HTERT RPE-1 (cell line): Measurements from ENCODE around the gene TSPAN14.

Experiments
- in situ Hi-C: fragments of 300-500 bp; cut with MboI; formaldehyde crosslinking; loops from 4 replicates; pipeline ENCODE4 v1.14.3; 2020; ENCODE audit warnings: low sequenced_read_pairs

TSPAN14 gene

DNA sequence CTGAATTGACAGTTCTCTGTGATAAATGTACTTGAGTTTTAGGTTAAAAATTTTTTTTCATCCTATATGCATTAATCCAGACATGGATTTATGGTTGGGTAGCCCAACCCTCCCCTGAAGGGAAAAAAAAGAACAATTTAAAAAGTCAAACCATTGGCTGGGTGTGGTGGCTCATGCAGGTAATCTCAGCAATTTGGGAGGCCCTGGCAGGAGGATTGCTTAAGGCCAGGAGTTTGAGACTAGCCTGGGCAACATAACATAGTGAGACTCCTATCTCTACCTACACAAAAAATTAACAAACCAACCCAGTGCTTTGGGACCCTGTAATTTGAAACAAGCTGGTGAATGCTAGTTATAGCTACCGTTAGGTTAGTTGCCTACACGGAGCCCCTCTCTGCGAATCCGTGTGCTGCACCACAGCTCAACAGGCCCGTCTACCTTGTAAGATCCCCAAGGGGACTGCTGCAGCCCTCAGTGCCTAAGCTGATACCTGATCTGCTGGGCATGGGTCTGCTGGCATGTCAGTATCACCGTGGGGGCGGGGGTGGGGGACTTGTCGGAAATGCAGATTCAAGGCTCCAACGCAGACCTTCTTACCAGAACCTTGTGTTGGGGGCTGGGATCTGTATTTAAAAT lies 32.8 kb downstream of the TSPAN14 start:
- in situ Hi-C loops: no loop called here

GRCh38 chr10:80487421-80487785 lies 33.3 kb downstream of the TSPAN14 start:
- in situ Hi-C loops: no loop called here

DNA sequence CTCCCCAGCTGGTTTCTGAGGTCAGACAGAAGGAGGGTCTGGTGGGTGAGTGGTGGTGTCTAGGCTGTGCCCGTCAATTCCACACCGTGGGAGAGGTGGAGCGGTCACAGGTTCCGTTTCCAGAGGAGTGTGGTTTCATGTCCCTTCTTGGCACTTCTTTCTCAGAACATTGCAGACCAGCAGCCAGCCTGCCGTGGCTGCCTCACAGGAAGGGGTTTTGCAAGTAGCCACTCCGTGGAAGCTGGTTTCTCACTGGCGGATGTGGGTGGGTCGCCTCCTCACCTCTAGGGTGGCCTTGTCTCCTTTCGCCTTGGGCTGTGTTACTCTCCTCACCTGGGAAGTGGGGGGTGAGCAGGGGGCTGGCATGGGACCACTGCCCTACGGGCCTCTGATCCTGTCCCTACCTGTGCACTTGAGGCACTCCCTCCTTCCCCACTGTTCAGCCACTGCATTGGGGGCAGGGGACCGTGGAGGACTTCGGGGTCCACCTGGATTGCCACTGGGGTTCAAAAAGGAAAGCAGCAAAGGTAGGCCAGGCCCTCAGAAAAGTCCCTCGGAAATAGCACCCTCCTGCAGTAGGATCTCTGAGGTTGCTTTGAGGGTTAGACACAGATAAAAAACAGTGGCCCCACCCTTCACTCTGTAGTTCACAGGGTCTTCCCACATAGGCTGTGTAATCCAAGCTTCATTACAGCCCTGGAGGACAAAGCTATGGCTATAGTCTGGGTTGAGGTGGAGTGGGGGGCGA lies 33.9 kb downstream of the TSPAN14 start:
- in situ Hi-C loops: no loop called here

DNA sequence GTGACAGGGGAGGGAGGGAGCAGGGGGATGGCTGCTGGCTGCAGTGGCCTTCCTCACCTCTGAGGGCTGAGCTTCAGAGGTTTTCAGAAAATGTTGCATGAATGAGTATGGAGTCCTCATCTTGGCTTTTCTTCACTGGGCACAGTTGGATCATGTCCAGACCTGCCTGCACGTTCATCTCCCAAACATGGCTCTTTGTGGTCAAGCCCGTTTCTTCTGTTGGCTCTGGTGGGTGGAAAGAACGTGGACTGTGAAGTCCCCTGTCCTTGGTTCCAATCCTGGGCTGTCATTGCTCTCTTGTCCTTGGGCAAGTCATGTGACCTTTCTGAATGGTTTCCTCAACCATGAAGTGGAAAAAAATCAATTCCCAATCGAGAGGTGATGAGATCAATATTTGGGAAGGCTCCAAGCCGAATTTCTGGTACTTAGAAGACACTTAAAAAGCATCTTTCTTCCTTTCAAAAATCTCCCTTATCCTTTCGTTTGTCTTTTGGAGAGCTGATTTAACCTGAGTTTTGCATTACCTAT lies 34.5 kb downstream of the TSPAN14 start:
- in situ Hi-C loops: no loop called here

DNA sequence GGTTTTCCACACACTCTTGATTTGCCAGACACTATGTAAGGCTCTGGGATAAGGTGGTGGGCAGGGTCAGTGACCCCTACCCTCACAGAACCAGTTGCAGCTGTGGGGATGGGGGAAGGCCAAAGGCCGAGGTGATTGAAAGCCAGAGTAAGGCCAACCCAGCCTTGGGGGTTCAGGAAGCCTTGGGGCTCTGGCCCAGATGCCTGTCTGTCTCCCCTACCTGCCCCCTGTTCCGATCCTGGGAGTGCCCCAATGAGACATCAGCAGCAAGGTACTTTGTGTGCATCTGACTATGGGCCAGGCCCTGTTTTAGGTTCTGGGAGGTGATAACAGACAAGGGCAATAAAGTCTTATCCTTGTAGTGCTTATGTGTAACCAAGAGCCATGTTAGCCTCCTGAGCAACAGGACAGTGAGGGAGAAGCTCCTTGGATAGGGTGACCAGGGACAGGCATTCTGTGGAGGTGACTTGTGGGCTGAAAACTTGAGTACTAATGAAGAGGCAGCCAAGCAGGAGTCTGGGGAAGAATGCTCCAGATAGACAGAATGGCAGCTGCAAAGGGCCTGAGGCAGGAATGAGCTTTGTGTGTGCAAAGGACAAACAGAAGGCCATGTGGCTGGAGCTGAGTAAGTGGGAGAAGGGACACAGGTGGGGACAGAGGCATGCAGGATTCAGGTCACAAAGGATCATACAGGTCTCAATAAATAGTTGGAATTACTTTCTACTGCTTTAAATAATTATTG lies 35.4 kb downstream of the TSPAN14 start:
- in situ Hi-C loops: no loop called here

- in situ Hi-C loops: no loop called here
Observed at GRCh38 chr10:80491251-80492102, 37.4 kb downstream of the TSPAN14 start.

DNA sequence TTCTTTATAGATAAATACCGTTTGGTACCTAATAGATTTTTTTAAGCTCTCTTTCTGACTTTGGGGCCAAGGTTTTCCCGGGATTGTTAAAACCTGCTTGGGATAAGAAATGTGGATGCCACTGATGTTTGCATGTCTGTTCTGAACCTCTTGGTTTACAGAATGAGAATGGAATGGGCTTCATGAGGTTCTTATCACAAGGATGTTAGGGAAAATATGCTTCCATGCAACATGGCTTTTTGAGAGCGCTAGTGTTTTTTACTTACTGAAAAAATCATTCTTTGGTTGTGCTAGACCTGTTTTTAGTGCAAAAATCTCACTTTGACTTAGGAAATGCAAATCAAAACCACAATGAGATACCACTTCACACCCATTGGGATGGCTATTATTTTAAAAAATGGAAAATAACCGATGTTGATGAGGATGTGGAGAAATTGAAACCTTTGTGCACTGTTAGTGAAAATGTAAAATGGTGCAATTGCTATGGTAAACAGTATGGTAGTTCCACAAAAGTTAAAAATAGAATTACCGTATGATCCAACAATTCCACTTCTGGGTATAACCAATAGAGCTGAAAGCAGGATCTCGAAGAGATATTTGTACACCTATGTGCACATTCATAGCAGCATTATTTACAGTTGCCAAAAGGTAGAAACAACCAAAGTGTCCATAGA lies 38.9 kb downstream of the TSPAN14 start:
- in situ Hi-C loops: no loop called here

GRCh38 chr10:80493522-80494051 lies 39.5 kb downstream of the TSPAN14 start:
- in situ Hi-C loops: no loop called here

- in situ Hi-C loops: no loop called here
Observed at GRCh38 chr10:80496555-80497172, 42.6 kb downstream of the TSPAN14 start.

DNA sequence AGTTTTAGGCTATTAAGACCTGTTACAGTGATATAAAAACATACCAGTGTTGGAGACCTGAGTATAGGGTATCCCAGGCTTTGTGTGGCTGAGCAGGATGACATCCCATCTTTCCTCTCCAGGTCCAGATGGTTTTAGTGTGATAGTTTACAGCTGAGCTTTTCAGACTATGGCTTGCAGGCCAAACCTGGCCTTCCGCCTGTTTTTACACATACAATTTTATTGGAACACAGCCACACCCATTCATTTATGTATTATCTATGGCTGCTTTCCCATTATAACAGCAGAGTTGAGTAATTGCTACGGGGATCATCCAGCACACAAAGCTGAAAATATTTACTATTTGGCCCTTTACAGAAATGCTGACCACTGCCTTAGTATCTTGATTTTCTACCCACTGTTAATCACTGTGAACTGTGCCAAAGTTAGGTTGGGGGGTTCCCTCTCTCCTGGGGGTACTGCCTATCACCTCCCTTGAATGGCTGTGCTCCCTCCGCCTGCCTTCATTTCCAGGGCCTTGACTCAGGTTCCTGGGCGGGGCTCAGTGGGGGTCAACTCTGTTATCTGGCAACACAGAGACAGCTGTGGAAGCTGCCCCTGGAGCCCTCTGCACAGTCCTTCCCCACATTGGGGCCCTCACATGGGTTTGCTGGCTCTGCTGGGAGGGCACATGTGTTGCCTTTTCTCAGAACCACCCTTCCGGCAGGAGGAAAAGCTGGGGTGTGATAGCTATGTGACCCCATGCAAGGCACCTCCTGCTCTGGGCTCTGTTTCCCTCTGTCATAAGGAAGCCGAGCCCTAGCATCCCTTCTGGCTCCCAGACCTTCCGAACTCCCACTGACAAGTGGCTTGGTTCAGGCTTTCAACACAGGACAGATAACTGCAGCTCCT lies 43.3 kb downstream of the TSPAN14 start:
- in situ Hi-C loops: no loop called here

GRCh38 chr10:80498078-80498832 lies 44.1 kb downstream of the TSPAN14 start:
- in situ Hi-C loops: no loop called here

GRCh38 chr10:80498833-80499741 lies 45.0 kb downstream of the TSPAN14 start:
- in situ Hi-C loops: no loop called here

GRCh38 chr10:80500572-80501380 lies 46.7 kb downstream of the TSPAN14 start:
- in situ Hi-C loops: no loop called here

GRCh38 chr10:80501381-80501912 lies 47.3 kb downstream of the TSPAN14 start:
- in situ Hi-C loops: no loop called here

DNA sequence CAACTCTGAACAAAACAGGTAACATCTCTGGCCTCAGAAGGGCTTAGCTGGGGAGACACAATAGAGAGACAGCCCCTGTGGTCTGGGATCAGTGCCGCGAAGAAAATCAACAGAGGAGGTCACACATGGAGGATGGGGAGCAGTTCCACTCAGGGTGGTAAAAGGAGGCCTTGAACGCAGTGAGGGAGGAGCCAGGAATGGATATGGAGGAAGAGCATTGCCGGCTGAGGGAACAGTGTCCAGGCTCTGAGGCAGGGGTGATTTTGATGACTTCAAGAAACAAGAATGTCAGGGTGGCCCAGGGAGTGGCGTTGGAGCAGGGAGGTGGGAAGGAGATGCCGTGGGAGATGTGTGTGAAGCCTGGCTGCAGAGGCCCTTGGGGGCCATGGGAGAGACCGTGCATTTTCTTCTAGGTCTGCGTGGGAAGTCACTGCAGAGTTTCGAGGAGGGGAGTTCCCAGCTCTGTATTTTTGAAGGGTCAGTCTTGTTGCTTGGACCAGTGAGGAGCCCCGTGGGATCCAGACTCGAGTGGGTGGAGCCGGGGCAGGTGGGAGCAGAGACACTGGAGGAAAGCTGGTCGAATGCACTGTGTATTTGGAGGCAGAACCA lies 47.9 kb downstream of the TSPAN14 start:
- in situ Hi-C loops: no loop called here
